NCI-H2171 (cell line): ENCODE data around the gene OR5AC2.

Source experiments
- DNase-seq: peaks from one replicate; lab custom pipeline; 2025; lab: John Stamatoyannopoulos, UW

The OR5AC2 gene

GRCh38 chr3:98086873-98087272 lies at the start of gene OR5AC2:
TSS of gene OR5AC2 (plus strand) at chr3:98087173. CDS start at chr3:98087173, 0 bp downstream.
- no peak for DNase-seq

DNA sequence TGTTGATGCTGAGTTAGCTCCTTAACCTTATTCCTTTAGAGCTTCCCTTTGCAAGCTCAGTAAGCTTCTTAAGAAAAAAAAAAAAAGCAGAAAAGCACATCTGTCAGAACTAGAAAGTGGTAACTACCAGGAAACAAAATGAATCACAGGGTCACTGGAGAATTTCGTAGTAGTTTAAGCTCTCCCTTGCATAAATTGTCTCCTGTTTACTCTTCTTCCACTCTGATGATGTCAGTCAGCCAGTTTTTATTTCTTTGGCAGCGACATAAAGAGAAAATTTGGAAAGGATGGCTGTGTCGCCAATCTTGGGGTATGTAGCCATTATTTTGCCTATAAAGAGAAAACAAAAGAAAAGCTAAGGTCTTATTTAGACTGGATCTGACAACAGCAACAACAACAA lies 48.7 kb upstream of the OR5AC2 start:
- DNase-seq, result no peak

DNA sequence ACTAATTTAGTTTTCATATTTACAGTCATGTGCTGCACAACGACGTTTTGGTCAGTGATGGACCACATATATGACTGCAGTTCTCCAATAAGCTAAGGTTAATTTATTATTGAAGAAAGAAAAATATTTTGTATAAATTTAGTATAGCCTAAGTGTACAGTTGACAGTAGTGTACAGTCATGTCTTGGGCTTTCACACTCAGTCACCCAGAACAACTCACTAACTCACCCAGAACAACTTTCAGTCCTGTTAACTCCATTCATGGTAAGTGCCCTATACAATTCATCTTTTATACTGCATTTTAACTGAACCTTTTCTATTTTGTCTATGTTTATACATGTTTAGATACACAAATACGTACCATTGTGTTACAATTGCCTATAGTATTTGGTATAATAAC lies 48.1 kb upstream of the OR5AC2 start:
- no peak for DNase-seq

- DNase-seq, result peak; percentile 46
These were observed 47.5 kb upstream of the OR5AC2 start for GRCh38 chr3:98039322-98040024.

DNA sequence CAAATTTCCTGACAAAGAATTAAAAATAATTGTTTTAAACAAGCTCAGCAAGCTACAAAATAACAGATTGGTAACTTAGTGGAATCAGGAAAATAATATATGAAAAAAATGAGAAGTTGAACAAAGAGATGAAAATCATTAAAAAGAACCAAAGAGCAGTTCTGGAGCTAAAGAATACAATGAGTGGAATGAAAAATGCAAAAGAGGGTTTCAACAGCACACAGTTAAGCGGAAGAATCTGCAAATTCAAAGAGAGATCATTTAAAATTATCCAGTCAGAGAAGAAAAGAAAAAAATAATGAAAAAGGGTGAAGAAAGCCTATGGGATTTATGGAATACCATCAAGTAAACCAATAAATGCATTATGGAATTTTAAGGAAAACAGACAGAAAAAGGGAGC lies 45.6 kb upstream of the OR5AC2 start:
- no peak for DNase-seq

DNA sequence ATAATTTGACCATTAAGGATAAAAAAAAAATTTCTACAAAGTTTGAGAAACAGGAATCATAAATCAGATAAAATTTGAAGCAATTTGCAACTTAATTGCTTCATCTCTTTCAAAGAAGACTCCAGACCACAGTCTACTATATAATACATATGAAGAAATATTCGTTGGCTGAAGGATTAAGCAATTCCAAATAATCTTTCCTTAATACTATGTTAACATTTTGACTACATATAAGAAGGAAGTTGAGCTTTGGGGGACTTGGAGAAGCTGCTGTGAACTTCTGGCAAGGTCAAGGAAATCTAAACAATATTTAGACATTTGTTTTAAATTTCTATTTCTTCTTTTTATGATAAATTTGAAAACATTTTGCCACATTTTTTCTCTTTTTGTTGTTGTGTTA lies 38.4 kb upstream of the OR5AC2 start:
- no peak for DNase-seq

- DNase-seq, result no peak
These were observed 37.7 kb upstream of the OR5AC2 start for GRCh38 chr3:98049271-98049670.

DNA sequence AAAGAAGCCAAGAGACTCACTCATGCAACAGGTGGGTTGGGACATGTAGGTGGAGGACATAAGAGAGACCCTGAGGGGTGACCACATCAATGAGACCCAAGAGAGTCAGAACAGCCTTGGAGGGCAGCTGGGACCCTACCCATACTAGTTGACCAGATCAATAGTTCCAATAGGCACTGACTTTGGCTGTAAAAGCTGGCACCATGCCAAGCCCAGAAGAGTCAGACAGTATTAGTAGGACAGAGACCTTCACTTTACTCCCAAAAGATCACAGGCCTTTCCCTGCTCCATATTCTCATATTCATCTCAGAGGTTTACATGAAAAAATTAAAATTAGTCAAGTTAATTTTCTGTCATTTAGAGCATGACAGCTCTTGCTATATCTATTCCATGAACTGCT lies 30.9 kb upstream of the OR5AC2 start:
- DNase-seq, result no peak

- DNase-seq, result no peak
These were observed 29.3 kb upstream of the OR5AC2 start for GRCh38 chr3:98057631-98058030.

- DNase-seq, result no peak
These were observed 28.6 kb upstream of the OR5AC2 start for GRCh38 chr3:98058244-98058960.

GRCh38 chr3:98068824-98069223 lies 18.1 kb upstream of the OR5AC2 start:
- no peak for DNase-seq

GRCh38 chr3:98070840-98071239 lies 16.1 kb upstream of the OR5AC2 start:
- DNase-seq, result no peak

GRCh38 chr3:98073486-98073885 lies 13.5 kb upstream of the OR5AC2 start:
- no peak for DNase-seq

DNA sequence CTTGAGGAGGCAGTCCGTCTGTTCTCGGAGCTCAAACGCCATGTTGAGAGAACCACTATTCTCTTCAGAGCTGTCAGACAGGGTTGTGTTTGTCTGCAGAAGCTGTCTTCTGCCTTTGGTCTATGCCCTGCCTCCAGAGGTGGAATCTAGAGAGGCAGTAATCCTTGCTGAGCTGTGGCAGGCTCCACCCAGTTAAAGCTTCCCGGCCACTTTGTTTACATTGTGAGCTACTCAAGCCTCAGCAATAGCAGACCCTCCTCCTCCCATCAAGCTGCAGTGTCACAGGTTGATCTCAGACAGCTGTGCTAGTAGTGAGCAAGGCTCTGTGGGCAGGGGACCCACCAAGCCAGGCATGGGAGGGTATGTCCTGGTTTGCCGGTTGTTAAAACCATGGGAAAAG lies 8.9 kb downstream of the OR5AC2 start:
- DNase-seq, result no peak

DNA sequence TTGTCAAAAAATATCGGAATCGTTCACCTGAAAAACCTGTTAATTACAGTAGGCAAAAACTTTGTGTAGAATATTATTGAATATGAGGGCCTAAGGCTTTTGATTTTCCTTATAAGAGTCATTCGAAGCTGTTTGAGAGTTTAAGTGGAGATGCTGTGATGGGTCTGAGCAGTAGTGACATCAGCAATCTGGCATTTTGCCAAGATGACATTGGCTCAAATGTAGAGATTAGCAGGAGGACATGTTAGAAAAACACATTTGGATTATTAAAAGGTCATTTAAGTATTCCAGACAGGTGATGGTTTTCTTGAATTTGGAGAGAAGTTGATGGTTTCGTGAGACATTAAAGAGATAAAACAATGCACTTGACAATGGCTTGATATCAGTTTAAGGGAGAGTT lies 12.9 kb downstream of the OR5AC2 start:
- DNase-seq, result no peak

DNA sequence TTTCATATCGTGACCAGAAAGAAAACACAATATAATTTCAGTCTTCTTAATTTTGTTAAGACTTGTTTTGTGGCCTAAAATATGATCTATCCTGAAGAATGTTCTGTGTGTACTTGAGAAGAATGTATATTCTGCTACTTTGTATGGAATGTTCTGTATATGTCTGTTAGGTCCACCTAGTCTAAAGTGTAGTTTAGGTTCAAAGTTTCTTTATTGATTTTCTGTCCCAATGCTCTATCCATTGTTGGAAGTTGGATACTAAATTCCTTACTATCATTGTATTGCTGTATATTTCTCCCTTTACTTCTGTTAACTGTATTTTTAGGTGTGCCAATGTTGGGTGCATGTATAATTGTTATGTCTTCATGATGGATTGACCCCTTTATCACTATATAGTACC lies 21.2 kb downstream of the OR5AC2 start:
- no peak for DNase-seq

- no peak for DNase-seq
These were observed 23.0 kb downstream of the OR5AC2 start for GRCh38 chr3:98109807-98110549.

DNA sequence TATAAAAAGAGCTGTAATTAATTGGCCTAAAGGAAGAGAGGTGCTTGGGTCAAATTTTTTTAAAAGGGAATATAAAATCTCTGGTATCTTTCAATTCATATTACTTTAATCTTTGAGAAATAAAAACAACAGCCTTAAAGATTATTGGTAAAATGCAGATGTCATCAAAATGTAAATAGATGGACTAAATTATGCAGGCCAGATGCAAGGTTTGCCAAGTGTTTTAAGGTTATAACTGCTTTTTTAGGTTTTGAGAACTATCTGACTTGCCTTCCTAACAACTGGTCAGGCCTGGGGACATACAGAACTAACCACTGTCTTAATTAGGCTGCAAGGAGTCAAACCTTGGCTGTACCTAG lies 23.6 kb downstream of the OR5AC2 start:
- no peak for DNase-seq

DNA sequence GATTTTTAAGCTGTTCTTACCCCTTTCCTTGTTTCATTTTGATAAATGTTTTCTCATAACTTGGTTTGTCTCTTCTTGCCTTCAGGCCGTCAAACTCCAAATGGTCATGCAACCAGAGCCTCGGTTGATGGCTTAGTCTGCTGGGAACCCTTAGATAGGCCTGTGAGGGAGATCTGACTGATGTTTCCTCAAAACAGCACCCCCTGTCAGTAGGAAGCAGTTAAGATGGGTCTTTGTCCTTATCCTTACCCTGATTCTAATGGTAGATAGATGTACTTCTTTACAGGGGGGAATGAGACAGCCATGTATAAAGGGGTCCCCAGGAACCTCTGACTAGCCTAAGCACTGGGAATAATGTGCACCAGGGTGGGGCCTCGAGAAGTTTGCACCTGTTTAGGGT lies 27.3 kb downstream of the OR5AC2 start:
- DNase-seq, result no peak

DNA sequence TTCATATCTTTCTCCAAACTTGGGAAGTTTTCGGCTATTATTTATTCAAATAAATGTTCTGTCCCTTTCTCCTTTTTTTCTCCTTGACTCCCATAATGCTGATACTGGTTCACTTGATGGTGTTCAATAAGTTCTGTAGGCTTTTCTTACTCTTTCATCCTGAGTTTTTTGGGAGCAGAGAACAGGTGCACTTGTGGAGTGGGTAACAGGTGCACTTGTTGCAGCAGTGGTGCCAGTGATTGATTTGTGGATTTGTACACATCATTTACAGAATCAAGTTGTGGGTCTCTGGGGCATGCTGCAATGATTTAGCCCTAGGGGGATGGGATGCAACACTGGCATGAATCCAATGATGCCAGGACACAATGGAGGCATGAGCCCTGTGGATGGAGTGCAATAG lies 28.7 kb downstream of the OR5AC2 start:
- DNase-seq, result no peak

- DNase-seq, result no peak
These were observed 43.4 kb downstream of the OR5AC2 start, which contains the start of gene OR5H1 for GRCh38 chr3:98130421-98130820. TSS of gene OR5H1 (plus strand) at chr3:98130721. CDS start at chr3:98132698, 1,977 bp downstream.

DNA sequence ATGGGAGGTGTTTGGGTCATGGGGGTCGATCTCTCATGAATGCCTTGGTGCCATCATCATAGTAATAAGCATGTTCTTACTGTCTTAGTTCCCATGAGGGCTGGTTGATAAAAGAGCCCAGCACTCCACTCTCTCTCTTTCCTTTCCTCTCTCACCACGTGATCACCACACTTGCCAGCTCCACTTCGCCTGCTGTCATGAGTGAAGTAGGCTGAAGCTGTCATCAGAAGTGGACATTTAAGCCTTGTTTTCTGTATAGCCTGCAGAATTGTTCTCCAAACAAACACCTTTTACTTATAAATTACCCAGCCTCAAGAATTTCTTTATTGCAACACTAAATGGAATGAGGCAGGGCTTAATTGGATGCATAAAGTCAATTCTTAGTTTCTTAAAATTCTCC lies 49.7 kb downstream of the OR5AC2 start:
- no peak for DNase-seq
